Measurements from ENCODE around the gene PLCH1. TPM values are rescaled to one million over a fixed set of nuclear protein-coding genes. Genes with fewer than 3 reads are reported as not detected.

The PLCH1 gene
- total and polyA plus RNA-seq, 2 of the 8 experiments (the other 6 are each of a cell fraction or from before 2014, with no cell fraction given): 5.8 to 17.2 TPM

DNA sequence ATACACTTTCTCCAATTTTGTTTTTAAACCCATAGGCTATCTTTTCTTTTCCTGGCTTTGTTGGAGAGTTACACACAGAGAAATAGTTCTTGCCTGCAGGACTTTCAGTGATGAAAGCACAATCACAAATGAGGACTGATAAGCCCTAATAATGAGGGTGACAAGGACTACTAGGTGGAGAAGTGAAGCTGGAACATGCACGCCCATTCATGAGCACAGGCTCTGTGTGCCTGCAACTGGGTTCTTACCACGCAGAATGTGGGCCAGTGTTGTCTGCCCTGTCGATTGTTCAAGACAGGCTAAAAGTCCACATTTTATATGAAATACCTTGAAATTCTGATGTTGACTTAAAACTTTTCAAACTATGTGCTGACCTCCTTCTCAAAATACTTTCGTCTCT is 289.1 kb downstream of the PLCH1 start:
- Histone ChIP-seq H3K23me2 (ENCODE audit: low read depth, low read length) (no peaks in the 10 kb centered on the region), H3K4me3 (ENCODE audit: extremely low read depth in 1 of 4, insufficient read depth in 2 of 4, low read depth in 3 of 4, low read length in 4 of 4) (no peak overlapping the region), H3K14ac (ENCODE audit: insufficient read length) (no peak overlapping the region), H2BK12ac (ENCODE audit: low read depth, low read length) (no peak overlapping the region), H3K36me3 (ENCODE audit: control insufficient read depth in 2 of 4, insufficient read depth in 4 of 4, low read length in 3 of 4) (no peaks in the 10 kb centered on the region), H3K27me3 (replicated peaks in 1 of 4; ENCODE audit: control insufficient read depth in 3 of 4, extremely low read depth in 1 of 4, insufficient read depth in 3 of 4, low read length in 3 of 4) (no peaks in the 10 kb centered on the region), H3K23ac (ENCODE audit: insufficient read length) (no peak overlapping the region), H3K79me2 (ENCODE audit: control insufficient read depth in 1 of 2, insufficient read depth in 2 of 2, low read length in 2 of 2) (no peaks in the 10 kb centered on the region), H2BK5ac (ENCODE audit: low read depth, low read length) (no peak overlapping the region), H2BK15ac (ENCODE audit: low read length) (no peak overlapping the region), H3K4ac (replicated peaks; ENCODE audit: insufficient read length, low read depth, low read length) (no peak overlapping the region), H3K9ac (replicated peaks in 1 of 4; ENCODE audit: extremely low read depth in 1 of 4, low read depth in 3 of 4, low read length in 3 of 4) (no peak overlapping the region), H2AFZ (ENCODE audit: low read length) (no peak overlapping the region), H3K27ac (ENCODE audit: low read depth, low read length) (no peak overlapping the region), H4K8ac (ENCODE audit: extremely low read depth, insufficient read depth, low read length) (no peak overlapping the region), H2BK120ac (replicated peaks; ENCODE audit: low read depth, low read length) (no peak overlapping the region), H4K5ac (ENCODE audit: insufficient read length, low read depth, low read length) (no peak overlapping the region), H4K20me1 (replicated peaks in 1 of 2; ENCODE audit: control insufficient read depth in 1 of 2, insufficient read depth in 2 of 2, low read length in 2 of 2) (no peaks in the 10 kb centered on the region), H2BK20ac (ENCODE audit: low read length) (no peak overlapping the region), H3K56ac (replicated peaks; ENCODE audit: insufficient read length, low read depth, low read length) (no peak overlapping the region), H3K4me2 (ENCODE audit: insufficient read depth in 1 of 2, low read depth in 2 of 2, low read length in 2 of 2) (no peak overlapping the region), H2AK5ac (ENCODE audit: low read depth, low read length) (no peak overlapping the region), H3K79me1 (ENCODE audit: low read depth, low read length) (no peaks in the 10 kb centered on the region), H4K91ac (replicated peaks; ENCODE audit: insufficient read length, low read length) (no peak overlapping the region), H3K4me1 (replicated peaks in 1 of 4; ENCODE audit: control insufficient read depth in 3 of 4, insufficient read depth in 4 of 4, low read length in 3 of 4) (no peaks in the 10 kb centered on the region), H3K18ac (ENCODE audit: extremely low read depth, low read length) (no peak overlapping the region), H3K9me3 (ENCODE audit: insufficient read depth in 2 of 2, low read depth in 1 of 2, low read length in 1 of 2) (no peaks in the 10 kb centered on the region)
- POLR2A ChIA-PET (ENCODE audit: partially characterized antibody): no interaction called here
- DNase-seq (ENCODE audit: low read depth in 1 of 2, low spot score in 2 of 2): no peak
- CTCF ChIA-PET (ENCODE audit: partially characterized antibody): interaction anchor here (1.1 to 1.4 kb wide), 2 partner anchors 9 to 246 kb away, joined by 3 read pairs; no protein-coding TSS in a partner anchor
- 93% methylated on average over 4 of the region's 4 CpGs; no CpG with 5 or more reads in 1 of the 2 experiments for WGBS, 2 experiments (ENCODE audit: extremely low coverage in 1 of 2, insufficient coverage in 1 of 2, insufficient read length in 1 of 2, insufficient replicate concordance in 2 of 2, low coverage in 1 of 2, low lambda C conversion rate in 2 of 2, missing lambda C conversion rate in 1 of 2)
- TF ChIP-seq CEBPB (IDR thresholded peaks at IDR 0.05; ENCODE audit: low read depth, low read length): no peak
- no peak for TF ChIP-seq CTBP2 (IDR thresholded peaks at IDR 0.05; ENCODE audit: borderline replicate concordance, insufficient read depth, insufficient read length, low read length)
- no peak for TF ChIP-seq POLR2AphosphoS5 (IDR thresholded peaks at IDR 0.05; ENCODE audit: low read depth, low read length)
- no peak for TF ChIP-seq SIRT6 (IDR thresholded peaks at IDR 0.05; ENCODE audit: low read length)
- no peak for TF ChIP-seq TBP (IDR thresholded peaks at IDR 0.05; ENCODE audit: low read depth, low read length)
- no peak for TF ChIP-seq RAD21 (IDR thresholded peaks at IDR 0.05 in 1 of 2, conservative IDR thresholded peaks at IDR 0.05 in 1 of 2; ENCODE audit: low read depth in 2 of 2, low read length in 2 of 2)
- TF ChIP-seq EP300 (IDR thresholded peaks at IDR 0.05; ENCODE audit: borderline replicate concordance in 1 of 2, low read depth in 2 of 2, low read length in 2 of 2): no peak
- TF ChIP-seq CHD2 (IDR thresholded peaks at IDR 0.05; ENCODE audit: low read length): no peak
- no peak for TF ChIP-seq PHF8 (conservative IDR thresholded peaks at IDR 0.05; ENCODE audit: low read depth, low read length)
- no peak for TF ChIP-seq SUZ12 (IDR thresholded peaks at IDR 0.05; ENCODE audit: low read length)
- no peak for TF ChIP-seq GABPA (IDR thresholded peaks at IDR 0.05; ENCODE audit: borderline replicate concordance, insufficient read depth, low read length)
- TF ChIP-seq NANOG (IDR thresholded peaks at IDR 0.05; ENCODE audit: insufficient read depth, low read depth, low read length, poor library complexity, severe bottlenecking): no peak
- no peak for TF ChIP-seq RFX5 (IDR thresholded peaks at IDR 0.05; ENCODE audit: borderline replicate concordance, low read depth, low read length)
- FAIRE-seq: no peak

Data from H1 (cell line).